Esophagus muscularis mucosa (tissue), 4 donors: Measurements from ENCODE around the gene HECTD2. TPM values are rescaled to one million over a fixed set of nuclear protein-coding genes. Genes with fewer than 3 reads are reported as not detected.

ENCODE experiments used
- DNase-seq: peaks from one replicate; pipeline ENCODE4 v3.0.0-alpha.2; 2017; ENCODE audit errors: extremely low spot score
- H3K27ac ChIP-seq, 4 donors: fragments of 200-600 bp; sonication (generic); replicated peaks in 1 of 4; 1 replicate in 3 of 4; 2 replicates in 1 of 4; pipeline ENCODE4 v1.5.1; 2016 to 2019; ENCODE audit warnings: mild to moderate bottlenecking in 1 of 4
- H3K27me3 ChIP-seq, 4 donors: fragments of 200-600 bp; sonication (generic); one replicate each; pipeline versions ENCODE4 v1.5.1 to v1.6.0; 2016 to 2019
- H3K36me3 ChIP-seq, 4 donors: fragments of 200-600 bp; sonication (generic); one replicate each; pipeline ENCODE4 v1.5.1; 2016 to 2019
- H3K4me1 ChIP-seq, 4 donors: fragments of 200-600 bp; sonication (generic); one replicate each; pipeline ENCODE4 v1.5.1; 2016 to 2019
- H3K4me3 ChIP-seq, 4 donors: fragments of 200-600 bp; sonication (generic); 1 replicate in 2 of 4; 2 replicates in 2 of 4; pipeline ENCODE4 v1.5.1; 2016 to 2019; ENCODE audit warnings: mild to moderate bottlenecking in 4 of 4, moderate library complexity in 1 of 4
- H3K9me3 ChIP-seq, 4 donors: fragments of 200-600 bp; sonication (generic); 1 replicate in 3 of 4; 2 replicates in 1 of 4; pipeline ENCODE4 v1.5.1; 2016 to 2019
- CTCF ChIP-seq, 3 experiments: fragments of 200-600 bp in 2 of 3; fragments of 450-650 bp in 1 of 3; sonication (generic) in 2 of 3; IDR thresholded peaks; one replicate each; pipeline ENCODE4 v1.5.1; 2017 to 2019; ENCODE audit warnings: antibody characterized with exemption in 3 of 3, mild to moderate bottlenecking in 2 of 3, moderate library complexity in 1 of 3
- EP300 ChIP-seq: sonication (generic); formaldehyde crosslinking; IDR thresholded peaks from one replicate; pipeline ENCODE4 v1.6.1; 2017; ENCODE audit warnings: antibody characterized with exemption
- POLR2A ChIP-seq: fragments of 450-650 bp; IDR thresholded peaks from one replicate; pipeline ENCODE4 v1.6.1; 2017; ENCODE audit warnings: antibody characterized with exemption, moderate library complexity, mild to moderate bottlenecking, low read depth
- POLR2AphosphoS5 ChIP-seq, 2 donors: sonication (generic); formaldehyde crosslinking; IDR thresholded peaks; one replicate each; pipeline ENCODE4 v1.6.1; 2017; ENCODE audit warnings: antibody characterized with exemption in 2 of 2
- WGBS: methylation state at CpG from one replicate; pipeline ENCODE4 v1.1.5; 2018; 5-methylcytosine and 5-hydroxymethylcytosine counted together
- intact Hi-C: fragments of 100-400 bp; cut with DNase I; formaldehyde crosslinking; loops from one replicate; pipeline ENCODE4 v1.15.1; 2023
- total RNA-seq, 4 donors: library from RNA; depleted of rRNA; stranded (reverse); fragments of >200 nt; gene quantifications; one replicate each; pipeline versions ENCODE4 v1.1.0 to v1.2.1, GENCODE V29; 2016

HECTD2 gene
- total RNA-seq, 4 donors from 2014 or later = 18.2 to 29.5 (median 21.5) TPM

GRCh38 chr10:91537614-91538383 lies 127.7 kb downstream of the HECTD2 start:
- 96% methylated on average over 3 of the region's 4 CpGs for WGBS
- Histone ChIP-seq H3K27me3 (no peaks in the 10 kb centered on the region), H3K27ac (no peak overlapping the region), H3K9me3 (no peaks in the 10 kb centered on the region), H3K4me3 (no peak overlapping the region), H3K36me3 (no peaks in the 10 kb centered on the region), H3K4me1 (peaks cover 4 to 16% (median 14%) of the 10 kb centered on the region in 4 donors)
- no peak for TF ChIP-seq CTCF (IDR thresholded peaks at IDR 0.05)
- TF ChIP-seq EP300 = no peak
- no peak for TF ChIP-seq POLR2A
- TF ChIP-seq POLR2AphosphoS5 (IDR thresholded peaks at IDR 0.05) = no peak
- intact Hi-C loops = no loop called here
- DNase-seq = no peak

DNA sequence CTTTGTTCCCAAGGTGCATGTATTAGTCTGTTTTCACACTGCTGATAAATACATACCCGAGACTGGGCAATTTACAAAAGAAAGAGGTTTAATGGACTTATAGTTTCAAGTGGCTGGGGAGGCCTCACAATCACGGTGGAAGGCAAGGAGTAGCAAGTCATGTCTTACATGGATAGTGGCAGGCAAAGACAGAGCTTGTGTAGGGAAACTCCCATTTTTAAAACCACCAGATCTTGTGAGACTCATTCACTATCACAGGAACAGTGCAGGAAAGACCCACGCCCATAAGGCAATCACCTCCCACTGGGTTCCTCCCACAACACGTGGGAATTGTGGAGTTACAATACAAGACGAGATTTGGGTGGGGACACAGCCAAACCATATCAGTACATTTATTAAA lies 129.8 kb downstream of the HECTD2 start:
- intact Hi-C loops = no loop called here
- 97% methylated on average over 5 of the region's 5 CpGs for WGBS
- no peak for DNase-seq
- H3K4me1 ChIP-seq = peaks cover 4 to 16% (median 14%) of the 10 kb centered on the region in 4 donors
- no peak for TF ChIP-seq EP300
- TF ChIP-seq POLR2AphosphoS5 (IDR thresholded peaks at IDR 0.05) = no peak
- no peaks in the 10 kb centered on the region for H3K9me3 ChIP-seq
- no peak overlapping the region for H3K4me3 ChIP-seq
- no peak overlapping the region for H3K27ac ChIP-seq
- no peaks in the 10 kb centered on the region for H3K27me3 ChIP-seq
- H3K36me3 ChIP-seq = no peaks in the 10 kb centered on the region

GRCh38 chr10:91540733-91541132 lies 130.6 kb downstream of the HECTD2 start:
- Histone ChIP-seq H3K9me3 (no peaks in the 10 kb centered on the region), H3K27ac (no peak overlapping the region), H3K27me3 (no peaks in the 10 kb centered on the region), H3K36me3 (no peaks in the 10 kb centered on the region), H3K4me3 (no peak overlapping the region), H3K4me1 (peaks cover 4 to 16% (median 14%) of the 10 kb centered on the region in 4 donors)
- intact Hi-C loops = no loop called here
- WGBS = 90% methylated on average over 4 of the region's 6 CpGs
- TF ChIP-seq POLR2A (no peak), POLR2AphosphoS5 (IDR thresholded peaks at IDR 0.05) (no peak), EP300 (no peak), CTCF (IDR thresholded peaks at IDR 0.05) (no peak)
- no peak for DNase-seq

- WGBS = 51% methylated on average over 6 of the region's 6 CpGs
- Histone ChIP-seq H3K9me3 (no peaks in the 10 kb centered on the region), H3K4me1 (peaks cover 4 to 12% (median 9%) of the 10 kb centered on the region in 4 donors), H3K36me3 (no peaks in the 10 kb centered on the region), H3K27ac (no peak overlapping the region), H3K4me3 (no peak overlapping the region), H3K27me3 (no peaks in the 10 kb centered on the region)
- intact Hi-C loops = no loop called here
- peak; percentile 68 for DNase-seq
- TF ChIP-seq CTCF (IDR thresholded peaks at IDR 0.05) (no peak), EP300 (no peak), POLR2AphosphoS5 (IDR thresholded peaks at IDR 0.05) (no peak)
Observed at GRCh38 chr10:91541481-91541880, 131.3 kb downstream of the HECTD2 start.

DNA sequence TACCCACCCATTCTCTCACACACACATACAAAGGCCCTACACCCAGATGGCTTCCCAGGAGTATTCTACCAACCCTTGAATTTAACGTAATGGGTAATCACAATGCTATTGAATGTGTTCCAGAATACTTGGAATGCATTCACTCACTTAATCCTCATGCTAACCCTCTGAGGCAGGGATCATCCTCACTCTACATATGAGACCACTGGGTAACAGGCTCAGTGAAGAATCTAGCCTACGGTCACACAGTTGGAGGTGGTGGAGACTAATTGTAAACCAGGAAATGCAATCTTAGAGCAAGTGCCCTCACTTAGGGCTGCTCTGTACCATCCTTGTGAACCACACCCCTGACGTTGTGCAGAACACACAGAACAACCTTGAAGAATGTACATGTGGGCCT lies 135.2 kb downstream of the HECTD2 start:
- no peaks in the 10 kb centered on the region for H3K9me3 ChIP-seq
- no peak overlapping the region for H3K27ac ChIP-seq
- no peaks in the 10 kb centered on the region for H3K27me3 ChIP-seq
- no peak for DNase-seq
- peaks cover 0 to 6% (median 2%) of the 10 kb centered on the region in 4 donors for H3K4me1 ChIP-seq
- WGBS = 97% methylated on average over 3 of the region's 3 CpGs
- intact Hi-C loops = no loop called here
- no peak overlapping the region for H3K4me3 ChIP-seq
- H3K36me3 ChIP-seq = no peaks in the 10 kb centered on the region
- no peak for TF ChIP-seq EP300
- no peak for TF ChIP-seq POLR2A
- no peak for TF ChIP-seq POLR2AphosphoS5 (IDR thresholded peaks at IDR 0.05)
- no peak for TF ChIP-seq CTCF (IDR thresholded peaks at IDR 0.05)
